Liver (tissue), 2 donors: ENCODE measurements around the gene ALKBH2.

Experiments used
- CTCF ChIP-seq: fragments of 150-350 bp; IDR thresholded peaks from 2 replicates; pipeline ENCODE4 v1.5.1; 2017; ENCODE audit warnings: improper control_type of control experiment, low read depth, low read length; ENCODE audit not compliant: missing input control
- MAX ChIP-seq: IDR thresholded peaks from 2 replicates; pipeline ENCODE4 v1.6.1; 2016; ENCODE audit warnings: antibody characterized with exemption
- donor health status: healthy.

- TF ChIP-seq MAX (no peak), CTCF (no peak)
These were observed 38.8 kb downstream of the ALKBH2 start for GRCh38 chr12:109054520-109054919.
